CD4-positive, alpha-beta T cell (primary cell): ENCODE measurements around the gene RHOC. TPM values are rescaled to one million over a fixed set of nuclear protein-coding genes. Genes with fewer than 3 reads are reported as not detected.
A peak's percentile ranks its signal among the peaks of the same experiment; 100 is the strongest.

Experiments used
- ATAC-seq: fragments of 200-7000 bp; cut with Tn5 transposase; one replicate; pipeline ENCODE4 v1.10.0; 2022; ENCODE audit warnings: mild to moderate bottlenecking; ENCODE audit not compliant: poor library complexity
- CTCF ChIA-PET: fragments of 350-600 bp; sonication (Branson Sonifier 250); formaldehyde crosslinking; loops from one replicate; lab custom pipeline; 2021; ENCODE audit warnings: antibody characterized with exemption, inconsistent platforms; lab: Charles Lee
- POLR2A ChIA-PET: fragments of 350-600 bp; sonication (Branson Sonifier 250); formaldehyde crosslinking; loops from one replicate; lab custom pipeline; 2021; ENCODE audit warnings: antibody characterized with exemption, inconsistent platforms; lab: Charles Lee
- DNase-seq, 14 experiments: peaks; one replicate each; pipeline ENCODE4 v3.0.0-alpha.2; 2013 to 2020; ENCODE audit warnings: mixed read lengths in 2 of 14
- H3K27ac ChIP-seq, 2 donors: one replicate each; pipeline versions ENCODE4 v1.5.1 to v1.7.0; 2013; ENCODE audit warnings: low read length in 2 of 2, low read depth in 1 of 2, mild to moderate bottlenecking in 1 of 2
- H3K27me3 ChIP-seq, 2 experiments: 1 replicate in 1 of 2; 2 replicates in 1 of 2; pipeline versions ENCODE4 v1.6.1 to v1.7.0; 2013; ENCODE audit warnings: low read length in 2 of 2, control low read depth in 1 of 2, mild to moderate bottlenecking in 1 of 2, moderate library complexity in 1 of 2; ENCODE audit not compliant: insufficient read depth in 2 of 2, control insufficient read depth in 1 of 2
- H3K36me3 ChIP-seq: one replicate; pipeline ENCODE4 v1.6.1; 2013; ENCODE audit warnings: low read length, control low read depth; ENCODE audit not compliant: insufficient read depth
- H3K4me1 ChIP-seq: one replicate; pipeline ENCODE4 v1.6.1; 2013; ENCODE audit warnings: low read length, control low read depth; ENCODE audit not compliant: insufficient read depth
- H3K4me3 ChIP-seq: one replicate; pipeline ENCODE4 v1.5.1; 2013; ENCODE audit warnings: mild to moderate bottlenecking, low read length, moderate library complexity
- H3K9me3 ChIP-seq, 2 experiments: 1 replicate in 1 of 2; 2 replicates in 1 of 2; pipeline versions ENCODE4 v1.6.1 to v1.7.0; 2013; ENCODE audit warnings: low read length in 2 of 2, mild to moderate bottlenecking in 2 of 2, control low read depth in 1 of 2, moderate library complexity in 1 of 2; ENCODE audit not compliant: control insufficient read depth in 1 of 2, insufficient read depth in 1 of 2
- H3K27ac Mint-ChIP-seq: one replicate; pipeline ENCODE4 v1.8.0; 2020; ENCODE audit warnings: mixed read lengths
- H3K27me3 Mint-ChIP-seq: one replicate; pipeline ENCODE4 v1.8.0; 2021; ENCODE audit warnings: mixed read lengths
- H3K36me3 Mint-ChIP-seq: one replicate; pipeline ENCODE4 v1.8.0; 2021; ENCODE audit warnings: low read depth, mixed read lengths
- H3K4me1 Mint-ChIP-seq: one replicate; pipeline ENCODE4 v1.8.0; 2021; ENCODE audit warnings: low read depth, mixed read lengths
- H3K4me3 Mint-ChIP-seq: one replicate; pipeline ENCODE4 v1.8.0; 2020; ENCODE audit warnings: mild to moderate bottlenecking, mixed read lengths
- H3K9me3 Mint-ChIP-seq: one replicate; pipeline ENCODE4 v1.8.0; 2020; ENCODE audit warnings: mixed read lengths
- intact Hi-C, 2 experiments: fragments of 100-400 bp; cut with DNase I in 1 of 2; cut with micrococcal nuclease in 1 of 2; formaldehyde crosslinking; loops; one replicate each; pipeline versions ENCODE4 v1.15.1 to v1.9.0; 2023 to 2025; cut with DNase I, micrococcal nuclease
- total RNA-seq, 174 experiments: library from RNA in 2 of 174; stranded (reverse) in 2 of 174; gene quantifications; one replicate each; pipeline ENCODE4 v1.2.3 and lab custom pipeline; 2021 to 2026
- TF ChIP-seq, protein P1 (sequence below): fragments of 200-600 bp; IDR thresholded peaks from one replicate; pipeline ENCODE4 v1.8.0; 2022; ENCODE audit warnings: antibody characterized with exemption, mild to moderate bottlenecking

RHOC gene
- total RNA-seq, 2 experiments from 2014 or later, result 11.9 to 12.7 TPM

DNA sequence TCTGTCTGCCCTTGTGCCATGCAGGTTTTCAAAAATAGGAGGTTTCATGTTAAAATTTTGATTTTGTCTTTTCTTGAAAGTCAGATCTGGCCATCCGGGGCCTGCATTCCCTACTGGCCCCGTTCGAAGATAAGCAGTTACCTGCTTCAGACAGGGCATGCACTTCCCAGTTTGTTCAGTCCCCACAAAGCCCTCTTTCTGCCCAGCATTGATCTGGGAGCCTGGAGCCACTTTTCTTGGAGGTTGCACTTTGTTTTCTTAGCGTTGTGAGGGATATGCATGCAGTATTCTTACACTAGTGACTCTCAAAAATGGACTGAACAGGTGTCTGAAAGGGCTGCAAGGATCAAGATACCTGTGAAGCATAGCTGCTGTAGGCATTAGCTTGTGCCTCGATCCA lies 21.0 kb downstream of the RHOC start:
- H3K4me1 ChIP-seq, result no peaks in the 10 kb centered on the region
- no peak for DNase-seq
- POLR2A ChIA-PET, result no interaction called here
- H3K4me1 Mint-ChIP-seq, result peaks cover 7% of the 10 kb centered on the region
- H3K27me3 ChIP-seq, result no peaks in the 10 kb centered on the region
- no peak overlapping the region for H3K27ac Mint-ChIP-seq
- H3K27ac ChIP-seq, result no peak overlapping the region
- H3K9me3 ChIP-seq, result no peaks in the 10 kb centered on the region
- CTCF ChIA-PET, result interaction anchor here (1.1 kb wide), 1 partner anchor 184 kb away, joined by 3 read pairs; no protein-coding TSS in a partner anchor
- no peaks in the 10 kb centered on the region for H3K27me3 Mint-ChIP-seq
- no peak for ATAC-seq
- H3K4me3 Mint-ChIP-seq, result no peak overlapping the region
- H3K9me3 Mint-ChIP-seq, result no peaks in the 10 kb centered on the region
- peaks cover 37% of the 10 kb centered on the region for H3K36me3 Mint-ChIP-seq
- H3K4me3 ChIP-seq, result no peak overlapping the region
- TF ChIP-seq, protein P1, sequence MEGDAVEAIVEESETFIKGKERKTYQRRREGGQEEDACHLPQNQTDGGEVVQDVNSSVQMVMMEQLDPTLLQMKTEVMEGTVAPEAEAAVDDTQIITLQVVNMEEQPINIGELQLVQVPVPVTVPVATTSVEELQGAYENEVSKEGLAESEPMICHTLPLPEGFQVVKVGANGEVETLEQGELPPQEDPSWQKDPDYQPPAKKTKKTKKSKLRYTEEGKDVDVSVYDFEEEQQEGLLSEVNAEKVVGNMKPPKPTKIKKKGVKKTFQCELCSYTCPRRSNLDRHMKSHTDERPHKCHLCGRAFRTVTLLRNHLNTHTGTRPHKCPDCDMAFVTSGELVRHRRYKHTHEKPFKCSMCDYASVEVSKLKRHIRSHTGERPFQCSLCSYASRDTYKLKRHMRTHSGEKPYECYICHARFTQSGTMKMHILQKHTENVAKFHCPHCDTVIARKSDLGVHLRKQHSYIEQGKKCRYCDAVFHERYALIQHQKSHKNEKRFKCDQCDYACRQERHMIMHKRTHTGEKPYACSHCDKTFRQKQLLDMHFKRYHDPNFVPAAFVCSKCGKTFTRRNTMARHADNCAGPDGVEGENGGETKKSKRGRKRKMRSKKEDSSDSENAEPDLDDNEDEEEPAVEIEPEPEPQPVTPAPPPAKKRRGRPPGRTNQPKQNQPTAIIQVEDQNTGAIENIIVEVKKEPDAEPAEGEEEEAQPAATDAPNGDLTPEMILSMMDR, result no peak
- intact Hi-C loops, result no loop called here
- H3K36me3 ChIP-seq, result peaks cover 20% of the 10 kb centered on the region

DNA sequence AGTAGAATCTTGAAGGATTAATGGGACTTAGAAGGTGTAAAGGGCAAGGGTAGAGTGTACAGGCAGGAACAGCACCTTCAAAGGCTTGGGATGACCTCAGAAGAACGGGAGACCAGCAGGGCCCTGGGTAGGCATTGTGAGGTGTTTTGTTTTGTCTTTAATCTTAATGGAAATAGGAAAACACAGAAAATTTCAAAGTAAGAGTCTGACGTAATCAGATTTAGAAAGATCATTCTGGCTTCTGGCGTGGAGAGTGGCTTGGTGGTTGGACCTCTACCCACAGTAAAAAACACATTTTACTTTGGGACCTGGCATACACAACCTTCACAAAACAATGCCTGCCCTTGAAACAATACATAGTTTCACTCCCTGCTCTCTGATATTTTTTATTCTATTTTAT lies 28.3 kb downstream of the RHOC start:
- TF ChIP-seq, protein P1, result no peak
- H3K36me3 ChIP-seq, result no peaks in the 10 kb centered on the region
- peak overlapping the region; percentile 2 for H3K4me3 Mint-ChIP-seq
- peaks cover 50% of the 10 kb centered on the region for H3K4me1 Mint-ChIP-seq
- no peaks in the 10 kb centered on the region for H3K27me3 ChIP-seq
- no peaks in the 10 kb centered on the region for H3K9me3 Mint-ChIP-seq
- no peaks in the 10 kb centered on the region for H3K9me3 ChIP-seq
- DNase-seq, result no peak
- ATAC-seq, result no peak
- ChIA-PET CTCF (no interaction called here), POLR2A (no interaction called here)
- intact Hi-C loops, result no loop called here
- H3K36me3 Mint-ChIP-seq, result peaks cover 26% of the 10 kb centered on the region
- H3K4me3 ChIP-seq, result no peak overlapping the region
- H3K27ac ChIP-seq, result no peak overlapping the region
- peaks cover 19% of the 10 kb centered on the region for H3K4me1 ChIP-seq
- H3K27ac Mint-ChIP-seq, result no peak overlapping the region
- no peaks in the 10 kb centered on the region for H3K27me3 Mint-ChIP-seq

DNA sequence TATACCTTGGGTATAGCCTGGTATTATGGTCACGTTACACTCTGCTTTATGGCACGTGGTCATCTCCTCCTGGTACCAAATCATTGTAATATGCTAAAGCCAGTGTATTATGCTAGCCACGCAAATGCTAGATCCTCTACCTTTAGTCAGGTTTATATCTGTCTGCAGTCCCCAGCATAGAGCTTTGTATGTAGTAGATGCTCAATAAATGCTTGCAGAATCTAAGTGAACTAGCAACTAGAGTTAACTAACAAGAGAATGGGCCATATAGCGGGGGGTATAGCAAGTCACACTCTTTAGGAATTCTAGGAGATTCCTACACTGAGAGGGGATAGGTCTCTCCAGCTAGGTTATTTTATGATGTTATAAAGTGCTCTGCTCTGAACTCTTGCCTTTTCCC lies 29.4 kb downstream of the RHOC start:
- H3K27ac Mint-ChIP-seq, result no peak overlapping the region

More for the DNA sequence above, 29.4 kb downstream of the RHOC start:
- CTCF ChIA-PET, result no interaction called here
- POLR2A ChIA-PET, result no interaction called here
- no peaks in the 10 kb centered on the region for H3K36me3 ChIP-seq
- ATAC-seq, result no peak
- H3K9me3 ChIP-seq, result no peaks in the 10 kb centered on the region
- H3K4me3 ChIP-seq, result no peak overlapping the region
- H3K4me3 Mint-ChIP-seq, result peak overlapping the region; percentile 52
- DNase-seq, result no peak
- TF ChIP-seq, protein P1, result no peak
- intact Hi-C loops, result loop anchor here in 1 of 2 experiments (2.0 kb wide), 1 partner anchor 23 kb away; no protein-coding TSS in a partner anchor
- no peak overlapping the region for H3K27ac ChIP-seq
- H3K27me3 Mint-ChIP-seq, result no peaks in the 10 kb centered on the region
- peaks cover 61% of the 10 kb centered on the region for H3K4me1 Mint-ChIP-seq
- H3K27me3 ChIP-seq, result no peaks in the 10 kb centered on the region
- H3K36me3 Mint-ChIP-seq, result peaks cover 24% of the 10 kb centered on the region
- H3K9me3 Mint-ChIP-seq, result no peaks in the 10 kb centered on the region
- H3K4me1 ChIP-seq, result peaks cover 22% of the 10 kb centered on the region
